Occipital lobe (tissue), 2 donors: ENCODE data around the gene TAS2R1. TPM values are rescaled to one million over a fixed set of nuclear protein-coding genes. Genes with fewer than 3 reads are reported as not detected.
"Not testable (repeated sequence)": the region's sequence is repeated elsewhere in the genome, so short reads cannot be mapped to it uniquely, and the experiment has no call there.

Experiments
- DNase-seq: peaks from one replicate; lab custom pipeline; 2025; lab: John Stamatoyannopoulos, UW
- total RNA-seq: library from RNA; depleted of rRNA; stranded (reverse); fragments of >200 nt; gene quantifications from one replicate; pipeline ENCODE4 v1.2.3, GENCODE V29; 2014

Gene TAS2R1
- total RNA-seq, 1 donor from 2014 or later, result 0.62 TPM

GRCh38 chr5:9623661-9624060 lies 6.5 kb downstream of the TAS2R1 start:
- no peak for DNase-seq

- DNase-seq, result no peak
These were observed 7.2 kb downstream of the TAS2R1 start for GRCh38 chr5:9622971-9623421.

GRCh38 chr5:9621379-9621903 lies 8.7 kb downstream of the TAS2R1 start:
- no peak for DNase-seq

GRCh38 chr5:9619331-9620092 lies 10.6 kb downstream of the TAS2R1 start:
- no peak for DNase-seq

GRCh38 chr5:9617739-9618504 lies 12.2 kb downstream of the TAS2R1 start:
- no peak for DNase-seq

GRCh38 chr5:9617221-9617620 lies 12.9 kb downstream of the TAS2R1 start:
- no peak for DNase-seq

- no peak for DNase-seq
These were observed 14.8 kb downstream of the TAS2R1 start for GRCh38 chr5:9615331-9615730.

- DNase-seq, result no peak
These were observed 16.8 kb downstream of the TAS2R1 start for GRCh38 chr5:9613360-9613759.

- DNase-seq, result no peak
These were observed 19.2 kb downstream of the TAS2R1 start for GRCh38 chr5:9610969-9611368.

- no peak for DNase-seq
These were observed 19.8 kb downstream of the TAS2R1 start for GRCh38 chr5:9610364-9610763.

GRCh38 chr5:9608093-9608492 lies 22.1 kb downstream of the TAS2R1 start:
- no peak for DNase-seq

GRCh38 chr5:9605041-9605838 lies 24.9 kb downstream of the TAS2R1 start:
- no peak for DNase-seq

GRCh38 chr5:9604416-9604815 lies 25.7 kb downstream of the TAS2R1 start:
- no peak for DNase-seq

- DNase-seq, result no peak
These were observed 29.0 kb downstream of the TAS2R1 start for GRCh38 chr5:9601055-9601739.

- DNase-seq, result no peak
These were observed 30.8 kb downstream of the TAS2R1 start for GRCh38 chr5:9599391-9599790.

GRCh38 chr5:9598329-9598728 lies 31.8 kb downstream of the TAS2R1 start:
- DNase-seq, result not testable (repeated sequence)

- not testable (repeated sequence) for DNase-seq
These were observed 32.8 kb downstream of the TAS2R1 start for GRCh38 chr5:9597322-9597721.

- DNase-seq, result no peak
These were observed 33.3 kb downstream of the TAS2R1 start for GRCh38 chr5:9596824-9597223.

GRCh38 chr5:9596171-9596780 lies 33.9 kb downstream of the TAS2R1 start:
- no peak for DNase-seq

- no peak for DNase-seq
These were observed 35.2 kb downstream of the TAS2R1 start for GRCh38 chr5:9594913-9595312.
